ENCODE results near the gene ARL8A. TPM values are rescaled to one million over a fixed set of nuclear protein-coding genes. Genes with fewer than 3 reads are reported as not detected.

ARL8A gene
- total RNA-seq, 6 donors from 2014 or later, result 65.7 to 96.3 (median 88.4) TPM

DNA sequence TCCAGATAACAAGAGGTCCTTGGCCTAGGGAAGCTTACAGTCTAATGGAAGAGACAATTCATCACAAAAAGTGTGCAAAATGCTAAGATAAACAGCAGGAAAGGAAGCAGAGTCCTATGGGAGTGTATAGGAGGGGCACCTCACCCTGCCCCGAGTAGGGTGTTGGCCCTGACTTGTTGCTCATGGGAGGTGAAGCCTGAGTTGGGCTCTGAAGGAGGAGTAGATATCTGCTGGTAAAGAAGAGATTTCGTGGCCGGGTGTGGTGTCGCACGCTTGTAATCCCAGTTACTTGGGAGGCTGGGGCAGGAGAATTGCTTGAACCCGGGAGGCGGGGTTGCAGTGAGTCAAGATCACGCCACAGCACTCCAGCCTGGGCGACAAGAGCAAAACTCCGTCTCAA lies 40.5 kb downstream of the ARL8A start:
- Histone ChIP-seq H3K36me3 (no peaks in the 10 kb centered on the region), H3K9me3 (no peaks in the 10 kb centered on the region), H3K27ac (no peak overlapping the region), H3K27me3 (no peaks in the 10 kb centered on the region), H3K4me3 (no peak overlapping the region), H3K4me1 (peaks cover 0 to 23% (median 8%) of the 10 kb centered on the region in 4 donors)
- TF ChIP-seq EP300 (IDR thresholded peaks at IDR 0.05) (no peak), POLR2A (IDR thresholded peaks at IDR 0.05) (no peak)
- DNase-seq, result no peak
- ATAC-seq (ENCODE audit: low FRiP score in 2 of 2), result no peak
- 87 to 88% methylated on average over 10 of the region's 10 CpGs for WGBS, 2 donors

DNA sequence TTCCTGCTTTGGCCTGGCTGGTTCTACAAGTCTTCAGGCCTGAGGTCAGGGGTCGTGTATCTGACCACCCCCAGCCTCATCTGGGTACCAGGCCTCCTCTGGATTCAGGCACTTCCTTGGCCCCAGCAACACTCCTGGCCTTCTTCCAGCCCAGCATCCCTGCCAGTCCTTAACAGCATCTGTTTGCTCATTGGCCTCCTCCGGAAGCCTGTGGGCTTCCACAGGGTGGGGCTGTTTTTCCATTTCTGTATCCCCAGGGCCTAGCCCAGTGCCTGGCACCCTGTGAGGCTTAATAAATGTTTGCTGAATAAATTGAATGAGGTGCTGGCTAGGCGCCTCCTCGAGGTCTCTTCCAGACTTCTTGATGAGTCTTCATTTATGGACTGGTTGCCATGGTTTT lies 43.4 kb downstream of the ARL8A start:
- DNase-seq (no peak), ATAC-seq (ENCODE audit: low FRiP score in 2 of 2) (no peak)
- Histone ChIP-seq H3K27ac (no peak overlapping the region), H3K4me3 (no peak overlapping the region), H3K36me3 (no peaks in the 10 kb centered on the region), H3K9me3 (no peaks in the 10 kb centered on the region), H3K27me3 (no peaks in the 10 kb centered on the region), H3K4me1 (peaks cover 0 to 3% (median 0%) of the 10 kb centered on the region in 4 donors)
- 63 to 71% methylated on average over 3 to 4 of the region's 4 CpGs for WGBS, 2 donors
- TF ChIP-seq POLR2AphosphoS5 (IDR thresholded peaks at IDR 0.05) (no peak), EP300 (IDR thresholded peaks at IDR 0.05) (no peak), POLR2A (IDR thresholded peaks at IDR 0.05) (no peak)
- TF ChIP-seq, protein P1, sequence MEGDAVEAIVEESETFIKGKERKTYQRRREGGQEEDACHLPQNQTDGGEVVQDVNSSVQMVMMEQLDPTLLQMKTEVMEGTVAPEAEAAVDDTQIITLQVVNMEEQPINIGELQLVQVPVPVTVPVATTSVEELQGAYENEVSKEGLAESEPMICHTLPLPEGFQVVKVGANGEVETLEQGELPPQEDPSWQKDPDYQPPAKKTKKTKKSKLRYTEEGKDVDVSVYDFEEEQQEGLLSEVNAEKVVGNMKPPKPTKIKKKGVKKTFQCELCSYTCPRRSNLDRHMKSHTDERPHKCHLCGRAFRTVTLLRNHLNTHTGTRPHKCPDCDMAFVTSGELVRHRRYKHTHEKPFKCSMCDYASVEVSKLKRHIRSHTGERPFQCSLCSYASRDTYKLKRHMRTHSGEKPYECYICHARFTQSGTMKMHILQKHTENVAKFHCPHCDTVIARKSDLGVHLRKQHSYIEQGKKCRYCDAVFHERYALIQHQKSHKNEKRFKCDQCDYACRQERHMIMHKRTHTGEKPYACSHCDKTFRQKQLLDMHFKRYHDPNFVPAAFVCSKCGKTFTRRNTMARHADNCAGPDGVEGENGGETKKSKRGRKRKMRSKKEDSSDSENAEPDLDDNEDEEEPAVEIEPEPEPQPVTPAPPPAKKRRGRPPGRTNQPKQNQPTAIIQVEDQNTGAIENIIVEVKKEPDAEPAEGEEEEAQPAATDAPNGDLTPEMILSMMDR (IDR thresholded peaks at IDR 0.05), result no peak

DNA sequence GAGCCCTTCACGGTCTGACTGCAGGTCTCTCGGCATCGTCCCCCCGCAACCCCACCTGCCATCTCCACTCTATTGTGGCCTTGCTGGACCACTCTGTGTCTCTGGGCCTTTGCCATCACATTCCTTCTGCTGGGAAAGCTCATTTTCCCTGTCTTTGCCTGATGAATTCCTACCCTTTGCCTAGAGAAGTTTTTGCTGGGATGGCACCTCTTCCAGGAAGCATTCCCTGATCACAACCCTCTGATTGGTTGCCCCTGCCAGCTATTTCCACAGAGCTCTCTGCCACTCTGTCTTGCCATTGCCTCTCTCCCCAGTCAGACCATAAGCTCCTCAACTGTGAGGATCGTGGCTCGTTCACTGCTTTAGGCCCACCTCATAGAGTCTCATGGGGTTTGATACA lies 50.7 kb downstream of the ARL8A start:
- WGBS, 2 donors, result 91 to 95% methylated on average over 6 of the region's 6 CpGs
- ATAC-seq (ENCODE audit: low FRiP score in 2 of 2) (no peak), DNase-seq (no peak)
- Histone ChIP-seq H3K27ac (no peak overlapping the region), H3K4me3 (no peak overlapping the region), H3K9me3 (no peaks in the 10 kb centered on the region), H3K27me3 (no peaks in the 10 kb centered on the region), H3K4me1 (no peaks in the 10 kb centered on the region), H3K36me3 (no peaks in the 10 kb centered on the region)
- TF ChIP-seq, protein P1 (IDR thresholded peaks at IDR 0.05), result no peak
- TF ChIP-seq POLR2AphosphoS5 (IDR thresholded peaks at IDR 0.05), result no peak
- TF ChIP-seq POLR2A (IDR thresholded peaks at IDR 0.05), result no peak
- TF ChIP-seq EP300 (IDR thresholded peaks at IDR 0.05), result no peak

DNA sequence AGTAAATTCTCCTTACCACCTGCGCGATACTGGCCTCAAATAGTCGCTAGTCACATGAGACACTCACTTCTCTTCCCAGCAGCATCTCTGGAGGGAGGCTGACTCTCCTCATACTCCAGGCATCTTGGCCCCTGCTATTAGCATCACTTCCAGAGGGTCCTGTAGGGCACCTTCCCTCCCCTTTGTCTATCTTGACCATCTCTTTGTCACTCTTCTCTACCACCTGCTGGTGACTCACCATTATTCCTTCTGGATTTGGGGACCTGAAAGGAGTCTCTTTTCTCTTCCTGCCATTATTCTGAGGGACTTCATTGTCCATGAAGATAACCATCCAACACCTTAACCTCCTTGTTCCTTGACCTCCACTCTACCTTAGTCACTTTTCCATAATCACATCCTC lies 53.5 kb downstream of the ARL8A start:
- 91 to 92% methylated on average over 3 of the region's 3 CpGs for WGBS, 2 donors
- Histone ChIP-seq H3K27me3 (no peaks in the 10 kb centered on the region), H3K4me1 (peaks cover 0 to 10% (median 0%) of the 10 kb centered on the region in 4 donors), H3K36me3 (no peaks in the 10 kb centered on the region), H3K27ac (no peak overlapping the region), H3K9me3 (no peaks in the 10 kb centered on the region), H3K4me3 (no peak overlapping the region)
- TF ChIP-seq, protein P1 (IDR thresholded peaks at IDR 0.05), result peak in 3 of 6 experiments; percentile 6 to 28 (median 8)
- TF ChIP-seq POLR2A (IDR thresholded peaks at IDR 0.05), result no peak
- DNase-seq (no peak), ATAC-seq (ENCODE audit: low FRiP score in 2 of 2) (no peak)

DNA sequence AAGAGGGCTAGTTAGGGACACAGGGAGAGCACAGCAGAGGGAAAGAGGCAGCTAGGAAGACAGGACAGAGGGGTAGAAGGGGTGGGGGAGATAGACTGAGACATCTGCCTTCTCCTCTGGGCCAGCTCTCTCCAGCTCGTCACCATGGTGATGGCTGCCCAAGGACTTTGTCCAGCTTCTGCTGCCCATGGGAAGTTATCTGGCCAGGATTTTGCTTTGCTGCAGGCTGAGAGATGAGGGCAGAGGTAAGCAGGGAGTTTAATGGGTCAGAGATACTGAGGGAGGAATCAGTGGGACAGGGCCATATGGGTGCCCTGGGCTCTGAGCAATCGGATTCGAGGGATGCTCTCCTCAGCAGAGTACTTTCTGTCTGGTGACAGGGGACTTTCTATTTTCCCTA lies 56.3 kb downstream of the ARL8A start:
- Histone ChIP-seq H3K9me3 (no peaks in the 10 kb centered on the region), H3K27me3 (no peaks in the 10 kb centered on the region), H3K27ac (no peak overlapping the region), H3K4me3 (no peak overlapping the region), H3K36me3 (no peaks in the 10 kb centered on the region), H3K4me1 (peaks cover 0 to 10% (median 3%) of the 10 kb centered on the region in 4 donors)
- no peak for DNase-seq
- 85 to 93% methylated on average over 3 of the region's 3 CpGs for WGBS, 2 donors
- no peak for TF ChIP-seq POLR2A (IDR thresholded peaks at IDR 0.05)
- no peak for TF ChIP-seq EP300 (IDR thresholded peaks at IDR 0.05)
- TF ChIP-seq, protein P1 (IDR thresholded peaks at IDR 0.05), result no peak
- no peak for TF ChIP-seq POLR2AphosphoS5 (IDR thresholded peaks at IDR 0.05)
- ATAC-seq (ENCODE audit: low FRiP score in 2 of 2), result no peak

Measured in upper lobe of left lung (tissue), 6 donors.